Measurements from ENCODE around the gene RNF144A.
"Not testable (repeated sequence)": the region's sequence is repeated elsewhere in the genome, so short reads cannot be mapped to it uniquely, and the experiment has no call there.

RNF144A gene

GRCh38 chr2:6917071-6917760, at the start of gene RNF144A:
Gene RNF144A (plus strand): TSS chr2:6917412. CDS start chr2:6996927, 79,515 bp downstream.
- DNase-seq = peak; percentile 60

DNA sequence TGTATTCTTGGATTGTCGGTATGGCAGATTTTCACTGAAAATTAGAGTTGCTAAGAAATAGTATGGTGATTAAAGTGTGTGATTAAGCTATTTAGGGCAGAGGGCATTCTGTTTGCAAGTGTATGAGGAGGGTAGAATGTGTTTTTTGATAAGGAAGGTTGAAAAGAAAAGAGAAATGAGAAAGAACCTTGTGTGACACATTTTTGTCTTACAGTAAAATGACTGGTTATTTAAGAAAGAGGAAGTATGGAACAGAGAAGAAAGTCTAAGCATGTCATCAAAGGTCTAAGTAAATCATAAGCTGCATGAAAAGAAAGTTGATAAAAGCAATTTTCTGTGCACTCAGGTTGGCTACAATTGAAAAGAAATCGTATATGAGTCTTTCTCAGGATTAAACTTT, 44.8 kb upstream of the RNF144A start:
- DNase-seq = no peak

DNA sequence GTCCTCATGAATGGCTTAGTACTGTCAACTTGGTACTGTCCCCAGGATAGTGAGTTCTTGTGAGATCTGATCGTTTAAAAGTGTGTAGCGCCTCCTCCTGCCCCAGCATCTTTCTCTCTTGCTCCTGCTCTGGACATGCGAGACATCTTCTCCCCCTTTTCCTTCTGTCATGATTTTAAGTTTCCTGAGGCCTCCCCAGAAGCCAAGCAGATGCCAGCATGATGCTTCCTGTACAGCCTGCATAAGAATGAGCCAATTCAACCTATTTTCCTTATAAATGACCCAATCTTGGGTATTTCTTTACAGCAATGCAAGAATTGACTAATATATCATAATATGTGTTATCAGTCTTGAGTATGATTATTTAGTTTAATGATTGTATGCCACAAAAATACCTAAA, 43.2 kb upstream of the RNF144A start:
- DNase-seq = no peak

- no peak for DNase-seq
Measured at GRCh38 chr2:6876309-6876708, 40.9 kb upstream of the RNF144A start.

- peak; percentile 78 for DNase-seq
Measured at GRCh38 chr2:6877402-6878304, 39.6 kb upstream of the RNF144A start, which contains the start of gene RSAD2. Gene RSAD2 (plus strand): TSS chr2:6877777. CDS start chr2:6877801, 24 bp downstream.

DNA sequence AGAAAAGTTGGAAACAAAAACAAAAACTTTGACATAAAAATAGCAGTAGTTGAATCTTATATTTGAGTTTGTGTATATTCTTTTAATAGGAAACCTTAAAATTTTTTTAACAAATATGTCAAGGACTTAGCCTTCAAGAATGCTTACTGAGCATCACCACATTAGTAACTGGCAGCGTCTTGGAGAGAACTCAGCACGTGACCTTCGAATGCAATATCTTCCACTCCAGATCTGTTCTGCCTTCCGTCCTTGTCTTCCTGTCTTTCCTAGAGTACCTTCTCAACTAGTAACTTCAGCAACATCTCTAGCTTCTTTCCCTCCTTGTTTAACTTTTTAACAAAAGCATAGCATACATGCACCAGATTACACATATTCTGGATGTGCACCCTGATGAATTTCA, 38.7 kb upstream of the RNF144A start:
- DNase-seq = no peak

GRCh38 chr2:6879011-6879410, 38.2 kb upstream of the RNF144A start:
- DNase-seq = no peak

DNA sequence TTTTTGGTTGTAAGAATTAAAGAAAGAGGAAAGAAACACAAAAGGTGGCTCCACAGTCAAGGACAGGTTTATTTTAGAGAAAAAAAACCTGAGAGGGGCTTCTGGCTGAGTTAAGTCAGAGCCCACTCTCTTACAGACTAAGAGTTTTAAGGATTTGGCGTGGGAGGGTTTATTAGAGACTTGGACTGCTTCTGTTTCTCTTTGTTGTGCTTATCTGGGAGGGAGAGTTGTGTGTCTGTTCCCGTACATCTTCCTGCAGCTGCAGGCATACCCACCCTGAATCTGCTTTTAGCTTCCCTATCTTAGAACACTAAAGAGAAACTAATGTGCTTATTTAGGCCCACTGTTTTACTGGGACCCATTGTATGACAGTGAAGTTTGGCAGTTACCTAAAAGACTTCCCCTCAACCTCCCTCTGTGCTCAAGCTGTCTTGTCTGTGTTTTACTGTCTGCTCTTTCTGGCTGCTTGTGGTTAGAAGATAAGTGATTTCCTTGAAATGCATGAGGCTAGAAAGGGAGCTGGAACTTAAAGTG, 36.9 kb upstream of the RNF144A start:
- no peak for DNase-seq

- DNase-seq = no peak
Measured at GRCh38 chr2:6881046-6881445, 36.2 kb upstream of the RNF144A start.

GRCh38 chr2:6881516-6881915, 35.7 kb upstream of the RNF144A start:
- DNase-seq = no peak

- DNase-seq = no peak
Measured at GRCh38 chr2:6883448-6884122, 33.6 kb upstream of the RNF144A start.

- no peak for DNase-seq
Measured at GRCh38 chr2:6885551-6885950, 31.7 kb upstream of the RNF144A start.

DNA sequence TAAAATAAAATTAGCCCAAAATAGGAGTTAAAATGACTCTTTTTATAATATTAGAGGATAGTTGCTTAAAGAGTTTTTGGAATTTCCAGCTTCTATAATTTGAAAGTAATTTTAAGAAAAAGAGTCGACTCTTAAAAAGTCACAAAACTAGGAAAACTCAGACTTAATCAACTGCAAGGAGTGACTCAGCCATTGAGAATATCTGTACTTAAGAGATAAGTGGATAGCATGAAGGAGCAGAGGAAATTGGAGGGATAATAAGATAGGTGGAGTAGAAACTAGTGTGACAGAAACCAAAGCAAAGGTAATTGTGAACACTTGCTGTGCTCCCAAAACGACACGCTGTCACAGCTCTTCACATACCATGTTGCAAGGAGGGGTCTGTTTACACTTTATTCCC, 31.2 kb upstream of the RNF144A start:
- no peak for DNase-seq

DNA sequence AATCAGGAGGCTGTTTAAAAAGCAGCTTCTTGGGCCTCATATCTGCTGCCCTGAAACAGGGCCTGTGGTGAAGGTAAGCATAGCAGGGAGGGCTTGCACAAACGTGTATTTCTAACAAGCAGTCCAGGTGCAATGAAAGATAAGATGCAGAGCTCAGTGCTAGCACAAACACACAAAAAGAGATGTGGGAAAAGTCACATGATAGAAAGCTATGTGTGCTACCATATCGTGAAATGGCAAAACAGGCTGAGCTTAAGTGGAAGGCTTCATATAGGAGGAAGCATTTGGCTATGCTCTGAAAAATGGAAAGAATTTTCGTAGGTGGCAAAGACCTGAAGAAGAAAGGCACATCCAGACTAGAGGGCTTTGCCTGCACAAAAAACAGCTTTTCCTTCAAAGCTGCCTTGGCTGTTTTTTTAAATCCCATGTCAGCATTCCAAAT, 29.4 kb upstream of the RNF144A start:
- no peak for DNase-seq

GRCh38 chr2:6888724-6889123, 28.5 kb upstream of the RNF144A start:
- DNase-seq = no peak

GRCh38 chr2:6893876-6894482, 23.2 kb upstream of the RNF144A start:
- DNase-seq = no peak

DNA sequence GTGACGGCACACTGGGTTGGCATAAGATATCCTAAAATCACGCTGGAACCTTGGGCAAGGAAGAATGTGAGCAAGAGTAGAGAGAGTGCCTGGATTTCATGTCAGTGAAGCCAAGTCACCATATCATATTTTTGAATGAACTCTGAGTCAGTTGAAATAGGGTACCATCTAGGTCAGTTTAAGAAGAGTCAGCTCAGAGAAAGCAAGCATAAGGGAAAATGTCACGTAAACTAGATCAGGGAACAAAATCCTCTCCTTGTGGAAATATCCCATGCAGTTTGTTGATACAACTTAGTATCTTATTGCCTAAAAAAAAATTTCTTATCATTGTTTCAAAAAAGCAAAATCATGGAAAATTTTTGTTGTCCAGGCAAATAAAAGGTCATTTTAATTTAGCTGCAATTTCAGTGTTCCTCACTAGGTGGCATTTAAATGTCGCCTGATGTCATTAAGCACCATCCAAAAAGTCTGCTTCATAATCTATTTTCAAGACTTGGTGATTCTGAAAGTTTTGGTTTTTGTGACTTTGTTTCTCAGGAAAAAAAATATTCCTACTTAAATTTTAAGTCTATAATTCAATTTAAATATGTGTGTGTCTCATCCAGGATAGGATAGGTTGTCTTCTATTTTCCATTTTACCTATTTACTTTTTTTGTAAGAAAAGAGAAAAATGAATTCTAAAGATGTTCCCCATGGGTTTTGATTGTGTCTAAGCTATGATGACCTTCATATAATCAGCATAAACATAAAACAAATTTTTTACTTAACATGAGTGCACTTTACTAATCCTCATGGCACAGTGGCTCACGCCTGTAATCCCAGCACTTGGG, 20.1 kb upstream of the RNF144A start:
- DNase-seq = no peak

DNA sequence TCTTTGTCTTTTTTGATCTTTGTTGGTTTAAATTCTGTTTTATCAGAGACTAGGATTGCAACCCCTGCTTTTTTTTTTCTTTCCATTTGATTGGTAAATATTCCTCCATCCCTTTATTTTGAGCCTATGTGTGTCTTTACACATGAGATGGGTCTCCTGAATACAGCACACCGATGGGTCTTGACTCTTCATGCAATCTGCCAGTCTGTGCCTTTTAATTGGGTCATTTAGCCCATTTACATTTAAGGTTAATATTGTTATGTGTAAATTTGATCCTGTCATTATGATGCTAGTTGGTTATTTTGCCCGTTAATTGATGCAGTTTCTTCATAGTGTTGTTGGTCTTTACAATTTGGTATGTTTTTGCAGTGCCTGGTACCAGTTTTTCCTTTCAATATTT, 14.6 kb upstream of the RNF144A start:
- DNase-seq = not testable (repeated sequence)

DNA sequence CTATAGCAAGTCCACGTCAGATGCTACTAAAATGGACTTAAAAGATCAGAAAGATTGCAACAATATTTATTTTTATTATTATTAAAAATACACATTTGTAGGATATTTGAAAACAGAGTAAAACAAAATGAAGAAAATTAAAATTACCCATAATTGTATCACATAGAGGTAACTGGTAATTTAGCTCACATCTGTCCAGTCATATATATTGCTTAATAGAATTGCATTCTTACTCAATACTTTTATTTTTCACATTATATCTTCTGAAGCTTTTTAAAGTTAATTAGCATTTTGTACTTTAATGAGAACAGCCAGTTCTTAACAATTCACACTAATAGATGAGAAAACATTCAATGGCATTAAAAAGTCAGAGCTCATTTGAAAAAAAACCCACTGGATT, 11.5 kb upstream of the RNF144A start:
- no peak for DNase-seq

GRCh38 chr2:6906165-6906741, 11.0 kb upstream of the RNF144A start:
- no peak for DNase-seq

DNA sequence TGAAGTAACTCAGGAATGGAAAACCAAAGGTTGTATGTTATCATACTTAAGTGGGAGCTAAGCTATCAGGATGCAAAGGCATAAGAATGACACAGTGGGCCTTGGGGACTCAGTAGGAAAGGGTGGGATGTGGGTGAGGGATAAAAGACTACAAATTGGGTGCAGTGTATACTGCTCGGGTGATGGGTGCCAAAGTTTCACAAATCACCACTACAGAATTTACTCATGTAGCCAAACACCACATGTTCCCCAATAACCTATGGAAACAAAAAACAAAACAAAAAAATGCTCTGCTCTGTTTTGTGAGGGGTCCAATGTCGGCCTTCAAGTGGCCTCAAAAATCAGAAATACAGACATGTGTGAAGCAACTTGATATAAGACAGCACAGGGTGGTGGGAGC, 8.9 kb upstream of the RNF144A start:
- no peak for DNase-seq

Measured in activated CD4-positive, alpha-beta T cell treated with anti-CD3 and anti-CD28 coated beads for 1 hour (primary cell).